ENCODE results near the gene TRABD2B.

DNA sequence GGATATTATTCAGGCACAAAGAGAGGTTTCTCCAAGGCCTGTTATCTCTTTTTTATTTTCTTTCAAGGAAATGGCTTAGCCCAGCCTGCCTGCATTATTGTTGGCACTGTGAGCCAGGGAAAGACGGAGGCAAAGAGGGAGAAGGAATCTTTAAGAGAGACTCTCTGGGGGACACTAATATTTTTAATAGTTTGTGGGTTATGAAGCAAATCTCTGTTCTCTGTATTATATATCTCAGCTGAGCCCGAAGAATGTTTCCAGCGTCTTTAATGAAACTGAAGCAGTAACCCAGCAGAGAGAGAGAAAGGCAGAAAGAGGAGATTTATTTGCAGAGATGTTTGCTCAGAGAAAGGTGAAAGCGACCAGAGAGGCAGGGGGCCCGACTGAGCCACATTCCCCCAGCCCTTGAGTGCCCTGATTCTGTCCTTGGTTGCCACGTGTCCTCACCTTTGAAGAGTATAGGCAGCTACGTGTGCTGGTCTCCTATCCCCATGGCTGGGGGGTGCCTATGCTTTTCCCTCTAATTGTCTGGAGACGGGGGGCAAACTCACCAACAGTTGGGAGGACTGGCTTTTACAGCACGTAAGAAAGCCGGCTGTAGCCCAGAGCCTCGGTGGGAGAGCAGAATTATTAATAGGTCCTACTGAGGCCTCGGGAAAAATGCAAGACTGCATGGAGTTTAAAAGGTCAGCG lies 166.4 kb downstream of the TRABD2B start:
- TF ChIP-seq, protein P1, sequence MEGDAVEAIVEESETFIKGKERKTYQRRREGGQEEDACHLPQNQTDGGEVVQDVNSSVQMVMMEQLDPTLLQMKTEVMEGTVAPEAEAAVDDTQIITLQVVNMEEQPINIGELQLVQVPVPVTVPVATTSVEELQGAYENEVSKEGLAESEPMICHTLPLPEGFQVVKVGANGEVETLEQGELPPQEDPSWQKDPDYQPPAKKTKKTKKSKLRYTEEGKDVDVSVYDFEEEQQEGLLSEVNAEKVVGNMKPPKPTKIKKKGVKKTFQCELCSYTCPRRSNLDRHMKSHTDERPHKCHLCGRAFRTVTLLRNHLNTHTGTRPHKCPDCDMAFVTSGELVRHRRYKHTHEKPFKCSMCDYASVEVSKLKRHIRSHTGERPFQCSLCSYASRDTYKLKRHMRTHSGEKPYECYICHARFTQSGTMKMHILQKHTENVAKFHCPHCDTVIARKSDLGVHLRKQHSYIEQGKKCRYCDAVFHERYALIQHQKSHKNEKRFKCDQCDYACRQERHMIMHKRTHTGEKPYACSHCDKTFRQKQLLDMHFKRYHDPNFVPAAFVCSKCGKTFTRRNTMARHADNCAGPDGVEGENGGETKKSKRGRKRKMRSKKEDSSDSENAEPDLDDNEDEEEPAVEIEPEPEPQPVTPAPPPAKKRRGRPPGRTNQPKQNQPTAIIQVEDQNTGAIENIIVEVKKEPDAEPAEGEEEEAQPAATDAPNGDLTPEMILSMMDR (IDR thresholded peaks at IDR 0.05): no peak
- TF ChIP-seq, protein P2, sequence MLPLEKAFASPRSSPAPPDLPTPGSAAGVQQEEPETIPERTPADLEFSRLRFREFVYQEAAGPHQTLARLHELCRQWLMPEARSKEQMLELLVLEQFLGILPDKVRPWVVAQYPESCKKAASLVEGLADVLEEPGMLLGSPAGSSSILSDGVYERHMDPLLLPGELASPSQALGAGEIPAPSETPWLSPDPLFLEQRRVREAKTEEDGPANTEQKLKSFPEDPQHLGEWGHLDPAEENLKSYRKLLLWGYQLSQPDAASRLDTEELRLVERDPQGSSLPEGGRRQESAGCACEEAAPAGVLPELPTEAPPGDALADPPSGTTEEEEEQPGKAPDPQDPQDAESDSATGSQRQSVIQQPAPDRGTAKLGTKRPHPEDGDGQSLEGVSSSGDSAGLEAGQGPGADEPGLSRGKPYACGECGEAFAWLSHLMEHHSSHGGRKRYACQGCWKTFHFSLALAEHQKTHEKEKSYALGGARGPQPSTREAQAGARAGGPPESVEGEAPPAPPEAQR (CRISPR knock-in tag; IDR thresholded peaks at IDR 0.05): no peak
- TF ChIP-seq SP1 (CRISPR knock-in tag; conservative IDR thresholded peaks at IDR 0.05) (no peak), CBFB (CRISPR knock-in tag; IDR thresholded peaks at IDR 0.05; ENCODE audit: low read depth) (no peak), NFYB (CRISPR knock-in tag; conservative IDR thresholded peaks at IDR 0.05; ENCODE audit: low read depth) (no peak), IRF2 (CRISPR knock-in tag; IDR thresholded peaks at IDR 0.05; ENCODE audit: borderline replicate concordance, low read depth) (no peak), NFE2L1 (CRISPR knock-in tag; IDR thresholded peaks at IDR 0.05) (no peak), ZBTB21 (CRISPR knock-in tag; IDR thresholded peaks at IDR 0.05; ENCODE audit: borderline replicate concordance) (no peak), EMX1 (CRISPR knock-in tag; IDR thresholded peaks at IDR 0.05) (no peak)
- TF ChIP-seq, protein P3, sequence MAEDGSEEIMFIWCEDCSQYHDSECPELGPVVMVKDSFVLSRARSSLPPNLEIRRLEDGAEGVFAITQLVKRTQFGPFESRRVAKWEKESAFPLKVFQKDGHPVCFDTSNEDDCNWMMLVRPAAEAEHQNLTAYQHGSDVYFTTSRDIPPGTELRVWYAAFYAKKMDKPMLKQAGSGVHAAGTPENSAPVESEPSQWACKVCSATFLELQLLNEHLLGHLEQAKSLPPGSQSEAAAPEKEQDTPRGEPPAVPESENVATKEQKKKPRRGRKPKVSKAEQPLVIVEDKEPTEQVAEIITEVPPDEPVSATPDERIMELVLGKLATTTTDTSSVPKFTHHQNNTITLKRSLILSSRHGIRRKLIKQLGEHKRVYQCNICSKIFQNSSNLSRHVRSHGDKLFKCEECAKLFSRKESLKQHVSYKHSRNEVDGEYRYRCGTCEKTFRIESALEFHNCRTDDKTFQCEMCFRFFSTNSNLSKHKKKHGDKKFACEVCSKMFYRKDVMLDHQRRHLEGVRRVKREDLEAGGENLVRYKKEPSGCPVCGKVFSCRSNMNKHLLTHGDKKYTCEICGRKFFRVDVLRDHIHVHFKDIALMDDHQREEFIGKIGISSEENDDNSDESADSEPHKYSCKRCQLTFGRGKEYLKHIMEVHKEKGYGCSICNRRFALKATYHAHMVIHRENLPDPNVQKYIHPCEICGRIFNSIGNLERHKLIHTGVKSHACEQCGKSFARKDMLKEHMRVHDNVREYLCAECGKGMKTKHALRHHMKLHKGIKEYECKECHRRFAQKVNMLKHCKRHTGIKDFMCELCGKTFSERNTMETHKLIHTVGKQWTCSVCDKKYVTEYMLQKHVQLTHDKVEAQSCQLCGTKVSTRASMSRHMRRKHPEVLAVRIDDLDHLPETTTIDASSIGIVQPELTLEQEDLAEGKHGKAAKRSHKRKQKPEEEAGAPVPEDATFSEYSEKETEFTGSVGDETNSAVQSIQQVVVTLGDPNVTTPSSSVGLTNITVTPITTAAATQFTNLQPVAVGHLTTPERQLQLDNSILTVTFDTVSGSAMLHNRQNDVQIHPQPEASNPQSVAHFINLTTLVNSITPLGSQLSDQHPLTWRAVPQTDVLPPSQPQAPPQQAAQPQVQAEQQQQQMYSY (CRISPR knock-in tag; IDR thresholded peaks at IDR 0.05): no peak
- TF ChIP-seq, protein P4, sequence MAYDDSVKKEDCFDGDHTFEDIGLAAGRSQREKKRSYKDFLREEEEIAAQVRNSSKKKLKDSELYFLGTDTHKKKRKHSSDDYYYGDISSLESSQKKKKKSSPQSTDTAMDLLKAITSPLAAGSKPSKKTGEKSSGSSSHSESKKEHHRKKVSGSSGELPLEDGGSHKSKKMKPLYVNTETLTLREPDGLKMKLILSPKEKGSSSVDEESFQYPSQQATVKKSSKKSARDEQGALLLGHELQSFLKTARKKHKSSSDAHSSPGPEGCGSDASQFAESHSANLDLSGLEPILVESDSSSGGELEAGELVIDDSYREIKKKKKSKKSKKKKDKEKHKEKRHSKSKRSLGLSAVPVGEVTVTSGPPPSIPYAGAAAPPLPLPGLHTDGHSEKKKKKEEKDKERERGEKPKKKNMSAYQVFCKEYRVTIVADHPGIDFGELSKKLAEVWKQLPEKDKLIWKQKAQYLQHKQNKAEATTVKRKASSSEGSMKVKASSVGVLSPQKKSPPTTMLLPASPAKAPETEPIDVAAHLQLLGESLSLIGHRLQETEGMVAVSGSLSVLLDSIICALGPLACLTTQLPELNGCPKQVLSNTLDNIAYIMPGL (CRISPR knock-in tag; IDR thresholded peaks at IDR 0.05): no peak
- TF ChIP-seq, protein P5, sequence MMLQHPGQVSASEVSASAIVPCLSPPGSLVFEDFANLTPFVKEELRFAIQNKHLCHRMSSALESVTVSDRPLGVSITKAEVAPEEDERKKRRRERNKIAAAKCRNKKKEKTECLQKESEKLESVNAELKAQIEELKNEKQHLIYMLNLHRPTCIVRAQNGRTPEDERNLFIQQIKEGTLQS (CRISPR knock-in tag; conservative IDR thresholded peaks at IDR 0.05): no peak

Measured in WTC11 (cell line).